Stimulated activated CD8-positive, alpha-beta memory T cell treated with anti-CD3 and anti-CD28 coated beads, Interleukin-4, amount 100 ng/mL, for 48 hours (primary cell): ENCODE data around the gene LRRC59.

Experiments
- DNase-seq: peaks from one replicate; pipeline ENCODE4 v3.0.0-alpha.2; 2020

Gene LRRC59

GRCh38 chr17:50381920-50382319, 15.4 kb downstream of the LRRC59 start:
- no peak for DNase-seq

DNA sequence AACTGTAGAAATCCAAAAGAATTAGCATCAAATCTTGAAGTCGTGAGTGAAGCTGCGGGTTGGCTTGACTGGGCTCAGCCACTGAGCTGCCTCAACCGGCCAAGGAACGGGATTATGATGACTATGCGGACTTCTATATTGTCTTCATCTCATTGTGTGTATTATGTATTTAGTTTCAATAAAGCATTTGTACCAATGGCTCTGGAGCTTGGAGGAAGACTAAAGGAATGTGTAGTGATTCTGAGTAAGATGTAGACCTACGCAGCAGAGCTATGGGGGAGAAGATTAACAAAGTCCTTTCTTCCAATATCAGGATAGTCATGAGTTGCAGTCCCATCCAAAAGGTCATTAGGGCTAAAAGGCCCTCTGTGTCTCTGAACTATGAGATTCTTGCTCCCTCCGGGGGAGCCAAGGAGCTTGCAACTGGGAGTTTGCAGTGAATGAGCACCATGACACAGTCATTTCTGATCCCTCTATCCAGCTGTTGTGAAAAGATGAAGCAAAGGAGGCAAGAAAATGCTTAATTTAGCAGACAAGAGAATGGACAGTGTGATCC, 16.0 kb downstream of the LRRC59 start:
- no peak for DNase-seq

DNA sequence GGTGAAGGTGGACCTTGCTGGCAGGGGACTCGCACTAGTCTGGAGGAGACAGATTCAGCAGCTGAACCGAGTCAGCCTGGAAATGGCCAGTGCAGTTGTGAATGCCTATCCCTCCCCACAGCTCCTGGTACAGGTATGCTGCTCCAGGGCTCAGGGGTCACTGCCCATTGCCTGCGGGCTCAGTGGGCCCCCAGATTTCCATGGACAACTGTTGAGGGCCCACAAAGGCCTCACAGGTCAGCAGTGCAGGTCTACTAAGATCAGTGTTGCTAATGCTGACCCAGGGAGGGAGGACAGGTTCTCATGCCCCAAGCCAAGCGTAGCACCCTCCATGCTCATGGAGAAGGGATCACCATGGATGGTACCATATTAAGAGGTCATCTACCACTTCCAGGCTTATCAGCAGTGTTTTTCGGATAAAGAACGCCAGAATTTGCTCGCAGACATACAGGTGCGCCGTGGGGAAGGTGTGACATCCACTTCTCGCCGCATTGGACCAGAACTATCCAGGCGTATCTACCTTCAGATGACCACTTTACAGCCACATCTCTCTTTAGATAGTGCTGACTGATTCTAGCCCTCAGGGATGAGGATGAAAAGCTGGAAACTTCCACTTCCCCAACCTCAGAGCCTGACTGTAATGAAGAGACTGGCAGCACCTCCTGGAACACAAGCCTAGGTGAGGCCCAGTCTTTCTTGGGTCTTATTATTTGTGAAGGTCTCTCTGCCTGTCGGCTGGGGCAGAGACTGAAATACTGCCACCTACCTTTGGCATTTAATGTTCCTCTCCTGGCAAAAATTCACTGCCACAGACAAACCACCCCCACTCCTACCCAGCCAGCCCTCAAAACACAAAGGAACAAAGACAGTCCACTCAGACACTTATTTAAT, 16.7 kb downstream of the LRRC59 start:
- DNase-seq = no peak

- no peak for DNase-seq
These were observed 17.8 kb downstream of the LRRC59 start for GRCh38 chr17:50379351-50380132.

GRCh38 chr17:50375858-50376538, 21.3 kb downstream of the LRRC59 start:
- no peak for DNase-seq

GRCh38 chr17:50373705-50374104, 23.6 kb downstream of the LRRC59 start:
- DNase-seq = no peak

GRCh38 chr17:50372758-50373556, 24.4 kb downstream of the LRRC59 start, which contains the start of the genes EME1 and MRPL27:
TSS of gene EME1 (plus strand) at chr17:50373229. CDS start at chr17:50375209, 1,980 bp downstream.
TSS of gene MRPL27 (minus strand) at chr17:50373184. CDS start at chr17:50373170, 14 bp downstream.
- peak; percentile 90 for DNase-seq

DNA sequence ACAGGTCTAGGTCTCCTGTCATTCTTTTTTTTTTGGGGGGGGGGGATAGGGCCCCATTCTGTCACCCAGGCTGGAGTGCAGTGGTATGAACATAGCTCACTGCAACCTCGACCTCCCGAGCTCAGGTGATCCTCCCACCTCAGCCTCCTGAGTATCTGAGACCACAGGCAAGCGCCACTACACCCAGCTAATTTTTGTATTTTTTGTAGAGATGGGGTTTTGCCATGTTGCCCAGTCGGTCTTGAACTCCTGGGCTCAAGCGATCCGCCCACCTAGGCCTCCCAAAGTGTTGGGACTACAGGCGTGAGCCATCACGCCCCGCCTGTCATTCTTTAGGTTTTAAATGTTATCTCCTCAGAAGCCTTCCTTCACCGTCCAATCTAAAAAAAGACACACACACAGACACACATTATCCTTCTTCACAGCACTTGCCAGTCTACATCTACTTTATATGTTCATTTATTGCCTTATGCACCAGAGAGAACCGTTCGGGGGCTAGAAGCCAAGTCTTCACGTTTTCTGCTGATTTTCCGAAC, 25.0 kb downstream of the LRRC59 start:
- DNase-seq = no peak

- DNase-seq = no peak
These were observed 25.8 kb downstream of the LRRC59 start for GRCh38 chr17:50371526-50371925.

DNA sequence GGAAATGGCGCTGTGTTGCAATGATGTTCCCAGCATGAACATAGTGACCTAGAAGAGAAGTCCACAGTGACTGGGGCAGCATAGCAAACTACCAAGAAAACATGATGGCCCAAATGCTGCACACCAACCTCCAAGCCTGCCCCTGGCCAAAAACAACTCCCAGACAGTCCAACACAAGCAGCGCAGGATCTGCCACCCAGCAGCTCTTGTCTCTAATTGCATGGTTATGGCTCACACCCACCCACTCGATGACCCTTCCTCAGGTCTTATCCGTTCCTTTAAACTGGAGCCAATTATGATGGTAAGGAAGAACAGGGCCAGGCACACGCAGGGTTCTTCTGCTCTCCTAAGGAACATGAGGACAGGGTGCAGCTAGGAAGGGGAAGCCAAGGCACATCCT, 27.3 kb downstream of the LRRC59 start:
- no peak for DNase-seq

- DNase-seq = no peak
These were observed 29.9 kb downstream of the LRRC59 start for GRCh38 chr17:50367401-50367800.

- DNase-seq = no peak
These were observed 31.5 kb downstream of the LRRC59 start for GRCh38 chr17:50365649-50366393.

DNA sequence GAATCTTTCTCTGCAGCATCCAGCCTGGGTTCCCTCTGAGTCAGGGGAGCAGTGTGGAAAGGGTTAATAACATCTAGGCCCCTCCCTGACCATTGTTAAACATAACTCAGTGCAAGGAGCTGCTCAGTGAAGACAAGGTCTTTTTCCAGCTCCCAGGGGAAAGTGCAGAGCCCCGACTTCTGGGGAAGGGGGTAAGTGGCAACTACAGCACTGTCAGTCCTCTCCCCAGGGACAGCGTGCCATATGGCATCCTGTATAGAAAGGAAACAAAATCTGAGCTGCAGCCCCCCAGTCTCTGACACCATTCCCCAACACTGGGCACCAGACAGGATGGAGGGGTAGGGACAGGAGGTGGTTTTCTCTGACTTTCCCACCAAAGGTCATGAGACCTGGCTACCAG, 32.2 kb downstream of the LRRC59 start:
- no peak for DNase-seq

- no peak for DNase-seq
These were observed 32.6 kb downstream of the LRRC59 start for GRCh38 chr17:50364715-50365114.

DNA sequence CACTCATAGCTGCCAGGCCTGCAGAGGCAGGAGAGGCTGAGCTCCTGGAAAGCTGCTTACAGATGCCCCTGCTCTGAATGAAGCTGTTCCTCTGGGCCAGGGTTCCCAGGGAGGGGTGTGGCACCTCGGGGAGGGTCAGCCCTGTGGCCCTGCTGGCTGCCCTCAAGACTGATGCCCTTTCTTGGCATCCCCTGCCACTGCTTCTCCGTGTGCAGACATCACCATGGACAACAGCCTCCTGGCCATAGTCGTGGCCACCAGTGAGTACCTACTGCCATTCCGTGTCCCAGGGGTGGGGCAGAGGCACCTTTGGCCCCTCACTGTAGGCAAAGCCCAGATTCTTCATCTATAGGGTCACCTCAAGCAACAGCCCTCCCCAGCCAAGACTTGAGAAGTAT, 33.3 kb downstream of the LRRC59 start:
- no peak for DNase-seq

GRCh38 chr17:50363217-50364060, 33.9 kb downstream of the LRRC59 start:
- DNase-seq = no peak

DNA sequence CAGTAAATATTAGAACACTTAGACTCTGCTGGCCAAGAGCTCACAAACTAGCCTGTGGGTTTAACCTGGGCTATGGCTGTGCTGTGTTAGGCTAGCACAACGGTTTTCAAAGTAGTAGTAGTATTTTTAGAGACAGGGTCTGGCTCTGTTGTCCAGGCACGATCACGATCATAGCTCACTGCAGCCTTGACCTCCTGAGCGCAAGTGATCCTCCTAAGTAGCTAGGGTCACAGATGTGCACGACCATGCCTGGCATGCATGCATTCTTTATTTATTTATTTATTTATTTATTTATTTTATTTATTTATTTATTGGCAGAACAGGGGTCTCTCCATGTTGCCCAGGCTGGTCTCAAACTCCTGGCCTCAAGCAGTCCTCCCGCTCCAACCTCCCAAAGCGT, 34.7 kb downstream of the LRRC59 start:
- no peak for DNase-seq

DNA sequence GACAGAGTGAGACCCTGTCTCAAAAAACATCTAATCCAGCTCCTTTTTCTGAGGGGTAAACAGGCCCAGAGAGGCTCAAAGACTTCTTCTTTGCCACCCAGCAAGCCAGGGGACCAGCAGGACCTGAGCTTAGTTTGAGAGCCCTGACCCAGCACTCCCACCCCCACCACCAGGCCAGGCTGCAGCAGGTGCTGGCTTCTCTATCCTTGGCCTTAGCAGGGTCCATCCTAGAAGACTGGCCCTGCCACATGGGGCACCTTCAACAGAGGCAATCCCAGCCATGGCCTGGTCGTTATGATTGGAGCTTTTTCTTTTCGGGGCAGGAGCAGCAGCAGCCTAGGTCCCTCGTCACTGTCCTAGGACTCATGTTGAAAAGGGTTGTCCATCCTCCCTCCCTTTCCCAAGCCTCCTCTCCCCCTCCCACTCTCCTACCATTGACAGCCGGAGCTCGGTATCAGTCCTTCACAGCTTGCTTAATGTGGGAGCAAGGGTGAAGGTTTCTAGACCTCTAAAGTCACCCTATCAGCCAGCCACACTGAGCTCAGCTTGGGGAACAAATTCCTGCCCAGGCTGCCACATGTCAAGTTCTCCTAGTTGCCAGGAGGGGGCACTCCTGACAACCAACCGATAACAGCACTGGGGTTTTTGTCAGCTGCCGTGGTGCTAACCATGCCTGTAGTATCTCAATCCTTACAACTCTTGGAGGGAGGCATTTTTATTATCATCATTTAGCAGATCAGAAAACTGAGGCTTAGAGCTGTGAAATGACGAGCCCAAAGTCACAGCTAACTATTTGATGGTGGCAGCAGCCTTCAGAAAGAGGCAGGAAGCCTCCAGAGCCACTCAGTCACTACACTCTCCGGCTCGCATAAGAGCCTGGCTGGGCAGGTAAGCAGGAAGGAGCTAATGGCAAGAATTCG, 35.5 kb downstream of the LRRC59 start:
- DNase-seq = peak; percentile 68
